Coronary artery (tissue), 2 donors: ENCODE data around the gene OXLD1.

Experiments
- DNase-seq: peaks from one replicate; pipeline ENCODE4 v3.0.0-alpha.2; 2017; ENCODE audit warnings: low spot score
- H3K27ac ChIP-seq, 2 donors: fragments of 200-600 bp; sonication (generic); one replicate each; pipeline ENCODE4 v1.5.1; 2016 to 2019
- H3K4me3 ChIP-seq: fragments of 200-600 bp; sonication (generic); 2 replicates; pipeline ENCODE4 v1.5.1; 2016; ENCODE audit warnings: mild to moderate bottlenecking, moderate library complexity
- CTCF ChIP-seq: fragments of 200-600 bp; sonication (generic); IDR thresholded peaks from one replicate; pipeline ENCODE4 v1.5.1; 2019; ENCODE audit warnings: antibody characterized with exemption

OXLD1 gene

GRCh38 chr17:81700353-81701287, 34.2 kb upstream of the OXLD1 start:
- no peak for TF ChIP-seq CTCF
- Histone ChIP-seq H3K27ac (no peak overlapping the region), H3K4me3 (no peak overlapping the region)

GRCh38 chr17:81697261-81698044, 31.0 kb upstream of the OXLD1 start:
- Histone ChIP-seq H3K4me3 (no peak overlapping the region), H3K27ac (no peak overlapping the region)
- no peak for TF ChIP-seq CTCF
- DNase-seq: no peak

More at GRCh38 chr17:81700353-81701287, 34.2 kb upstream of the OXLD1 start:
- no peak for DNase-seq

- no peak for DNase-seq
- Histone ChIP-seq H3K4me3 (no peak overlapping the region), H3K27ac (no peak overlapping the region)
- no peak for TF ChIP-seq CTCF
Observed at GRCh38 chr17:81696218-81696941, 30.0 kb upstream of the OXLD1 start.

GRCh38 chr17:81695801-81696200, 29.4 kb upstream of the OXLD1 start:
- no peak for TF ChIP-seq CTCF
- H3K27ac ChIP-seq: no peak overlapping the region
- no peak for DNase-seq
- no peak overlapping the region for H3K4me3 ChIP-seq

GRCh38 chr17:81695211-81695610, 28.8 kb upstream of the OXLD1 start:
- H3K27ac ChIP-seq: no peak overlapping the region
- no peak overlapping the region for H3K4me3 ChIP-seq
- no peak for DNase-seq
- TF ChIP-seq CTCF: no peak

GRCh38 chr17:81694810-81695209, 28.4 kb upstream of the OXLD1 start:
- no peak overlapping the region for H3K4me3 ChIP-seq
- no peak for TF ChIP-seq CTCF
- H3K27ac ChIP-seq: no peak overlapping the region
- no peak for DNase-seq
